ENCODE data around the gene ALPP. TPM values are rescaled to one million over a fixed set of nuclear protein-coding genes. Genes with fewer than 3 reads are reported as not detected.
"Not testable (repeated sequence)": the region's sequence is repeated elsewhere in the genome, so short reads cannot be mapped to it uniquely, and the experiment has no call there.

Gene ALPP
- total and polyA plus RNA-seq, 2 experiments from 2014 or later = not detected

DNA sequence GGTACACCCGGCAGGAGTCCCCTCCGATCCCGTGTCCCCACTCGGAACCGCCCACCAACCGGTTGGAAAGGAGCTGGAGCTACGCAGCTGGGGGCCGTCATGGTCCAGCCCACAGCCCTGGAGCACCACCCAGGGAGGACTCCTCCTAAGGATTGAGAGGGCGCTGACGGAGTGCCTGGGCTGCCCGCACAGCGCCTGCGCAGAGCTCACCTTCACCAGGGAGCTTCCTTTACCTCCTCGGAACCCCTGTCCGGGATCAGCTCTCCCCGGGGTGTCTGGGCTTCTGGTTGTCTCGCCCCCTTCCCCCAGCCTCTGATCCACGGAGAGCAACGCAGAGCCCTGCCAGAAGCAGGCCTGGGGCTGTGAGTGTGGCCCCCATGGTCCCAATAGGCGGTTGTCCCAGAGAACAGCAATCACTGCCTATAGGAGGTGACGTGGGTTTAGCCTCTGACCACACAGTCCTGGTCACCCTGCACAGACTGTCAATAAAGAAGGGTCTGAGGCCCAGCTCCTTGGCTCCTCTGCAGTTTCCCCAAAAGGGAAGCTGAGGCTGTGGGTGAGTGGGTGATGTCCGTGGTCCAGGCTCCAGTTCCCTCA, 42.7 kb downstream of the ALPP start:
- Histone ChIP-seq H2AFZ (no peak overlapping the region), H3K9me2 (ENCODE audit: insufficient read depth) (no peaks in the 10 kb centered on the region), H3K9me3 (ENCODE audit: low read depth) (no peaks in the 10 kb centered on the region), H3F3A (ENCODE audit: insufficient read depth) (no peaks in the 10 kb centered on the region), H3K4me1 (ENCODE audit: insufficient read depth) (no peaks in the 10 kb centered on the region), H4K20me1 (ENCODE audit: insufficient read depth) (no peaks in the 10 kb centered on the region), H3K79me2 (ENCODE audit: insufficient read depth) (no peaks in the 10 kb centered on the region), H3K9ac (no peak overlapping the region), H3K36me3 (ENCODE audit: low read depth) (no peaks in the 10 kb centered on the region), H3K4me3 (no peak overlapping the region), H3K27ac (no peak overlapping the region), H3K27me3 (replicated peaks; ENCODE audit: insufficient read depth) (peaks cover 76% of the 10 kb centered on the region), H3K4me2 (ENCODE audit: unreplicated experiment) (no peak overlapping the region)
- TF ChIP-seq EZH2phosphoT487 (IDR thresholded peaks at IDR 0.05; ENCODE audit: insufficient read depth, low read depth) (no peak), EZH2 (IDR thresholded peaks at IDR 0.05; ENCODE audit: insufficient read depth, poor library complexity, severe bottlenecking) (no peak)
- 15 to 23% methylated on average over 17 to 21 of the region's 22 CpGs for WGBS, 2 experiments (ENCODE audit: low coverage in 1 of 2, low lambda C conversion rate in 2 of 2, missing lambda C conversion rate in 2 of 2)
- no peak for DNase-seq
- in situ Hi-C loops (cut with MboI) = loop anchor here (10.0 kb wide), 1 partner anchor 516 kb away; no protein-coding TSS in a partner anchor

DNA sequence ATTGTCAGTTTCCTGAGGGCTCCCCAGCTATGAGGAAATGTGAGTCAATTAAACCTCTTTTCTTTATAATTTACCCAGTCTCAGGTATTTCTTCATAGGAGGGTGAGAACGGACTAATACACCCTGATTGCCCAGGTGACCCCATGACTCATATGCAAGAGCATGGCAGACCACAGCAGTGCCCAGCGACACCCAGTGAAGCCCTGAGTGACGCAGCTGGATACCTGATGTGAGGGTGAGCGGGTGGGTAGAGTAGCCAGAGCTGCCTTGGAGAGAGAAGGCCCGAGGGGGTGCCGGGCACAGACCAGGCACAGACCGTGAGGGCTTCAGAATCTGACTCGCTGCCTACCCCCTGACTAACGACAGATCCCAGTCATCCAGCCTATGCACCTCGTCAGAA, 43.5 kb downstream of the ALPP start:
- H3F3A ChIP-seq (ENCODE audit: insufficient read depth) = no peaks in the 10 kb centered on the region
- DNase-seq = no peak
- H3K9me3 ChIP-seq (ENCODE audit: low read depth) = no peaks in the 10 kb centered on the region
- H3K9ac ChIP-seq = no peak overlapping the region
- no peaks in the 10 kb centered on the region for H3K4me1 ChIP-seq (ENCODE audit: insufficient read depth)
- in situ Hi-C loops (cut with MboI) = loop anchor here (10.0 kb wide), 1 partner anchor 517 kb away; no protein-coding TSS in a partner anchor
- no peaks in the 10 kb centered on the region for H3K36me3 ChIP-seq (ENCODE audit: low read depth)
- peaks cover 78% of the 10 kb centered on the region for H3K27me3 ChIP-seq (replicated peaks; ENCODE audit: insufficient read depth)
- H3K4me3 ChIP-seq = no peak overlapping the region
- no peak overlapping the region for H3K27ac ChIP-seq
- H4K20me1 ChIP-seq (ENCODE audit: insufficient read depth) = no peaks in the 10 kb centered on the region
- no peak overlapping the region for H3K4me2 ChIP-seq (ENCODE audit: unreplicated experiment)
- no peaks in the 10 kb centered on the region for H3K79me2 ChIP-seq (ENCODE audit: insufficient read depth)
- H3K9me2 ChIP-seq (ENCODE audit: insufficient read depth) = no peaks in the 10 kb centered on the region
- TF ChIP-seq EZH2phosphoT487 (IDR thresholded peaks at IDR 0.05; ENCODE audit: insufficient read depth, low read depth) (no peak), EZH2 (IDR thresholded peaks at IDR 0.05; ENCODE audit: insufficient read depth, poor library complexity, severe bottlenecking) (no peak)
- WGBS, 2 experiments (ENCODE audit: low coverage in 1 of 2, low lambda C conversion rate in 2 of 2, missing lambda C conversion rate in 2 of 2) = 83 to 88% methylated on average over 10 of the region's 10 CpGs
- no peak overlapping the region for H2AFZ ChIP-seq

- not testable (repeated sequence) for H3K4me3 ChIP-seq; H3K9ac ChIP-seq; H3K9me3 ChIP-seq (ENCODE audit: low read depth); H3F3A ChIP-seq (ENCODE audit: insufficient read depth); H3K79me2 ChIP-seq (ENCODE audit: insufficient read depth); H3K27ac ChIP-seq; H3K9me2 ChIP-seq (ENCODE audit: insufficient read depth); H4K20me1 ChIP-seq (ENCODE audit: insufficient read depth); H2AFZ ChIP-seq; DNase-seq; H3K4me1 ChIP-seq (ENCODE audit: insufficient read depth); H3K4me2 ChIP-seq (ENCODE audit: unreplicated experiment); H3K36me3 ChIP-seq (ENCODE audit: low read depth)
- 5 to 10% methylated on average over 3 of the region's 3 CpGs for WGBS, 2 experiments (ENCODE audit: low coverage in 1 of 2, low lambda C conversion rate in 2 of 2, missing lambda C conversion rate in 2 of 2)
- peaks cover 77% of the 10 kb centered on the region for H3K27me3 ChIP-seq (replicated peaks; ENCODE audit: insufficient read depth)
- in situ Hi-C loops (cut with MboI) = loop anchor here (10.0 kb wide), 1 partner anchor 518 kb away; no protein-coding TSS in a partner anchor
Observed at GRCh38 chr2:232422996-232423395, 44.4 kb downstream of the ALPP start.

- not testable (repeated sequence) for H3K9ac ChIP-seq; H3F3A ChIP-seq (ENCODE audit: insufficient read depth); H3K27ac ChIP-seq; H2AFZ ChIP-seq; H3K9me2 ChIP-seq (ENCODE audit: insufficient read depth); H3K36me3 ChIP-seq (ENCODE audit: low read depth); H4K20me1 ChIP-seq (ENCODE audit: insufficient read depth); H3K4me2 ChIP-seq (ENCODE audit: unreplicated experiment); H3K4me3 ChIP-seq; DNase-seq; H3K4me1 ChIP-seq (ENCODE audit: insufficient read depth); H3K79me2 ChIP-seq (ENCODE audit: insufficient read depth); H3K9me3 ChIP-seq (ENCODE audit: low read depth)
- in situ Hi-C loops (cut with MboI) = loop anchor here (10.0 kb wide), 1 partner anchor 519 kb away; no protein-coding TSS in a partner anchor
- 5 to 7% methylated on average over 7 of the region's 7 CpGs for WGBS, 2 experiments (ENCODE audit: low coverage in 1 of 2, low lambda C conversion rate in 2 of 2, missing lambda C conversion rate in 2 of 2)
- H3K27me3 ChIP-seq (replicated peaks; ENCODE audit: insufficient read depth) = peaks cover 74% of the 10 kb centered on the region
Observed at GRCh38 chr2:232423407-232423806, 44.9 kb downstream of the ALPP start.

All from GM23248 (cell line).